Stimulated activated memory B cell treated with anti-CD40 and anti-IgM and Interleukin-4, amounts not matched to agents 10 μg/mL and 1 μg/mL and 100 μg/mL, for 72 hours (primary cell): Measurements from ENCODE around the gene CHRNA7.

Source experiments
- ATAC-seq: fragments of 150-1000 bp; cut with Tn5 transposase; 2 replicates; pipeline ENCODE4 v1.10.0; 2021
- H3K27ac Mint-ChIP-seq: one replicate; pipeline ENCODE4 v1.8.0; 2022; ENCODE audit warnings: mild to moderate bottlenecking, mixed read lengths
- H3K27me3 Mint-ChIP-seq: one replicate; pipeline ENCODE4 v1.8.0; 2022; ENCODE audit warnings: mixed read lengths
- H3K36me3 Mint-ChIP-seq: one replicate; pipeline ENCODE4 v1.8.0; 2022; ENCODE audit warnings: mixed read lengths
- H3K4me1 Mint-ChIP-seq: one replicate; pipeline ENCODE4 v1.8.0; 2022; ENCODE audit warnings: mixed read lengths
- H3K4me3 Mint-ChIP-seq: one replicate; pipeline ENCODE4 v1.8.0; 2022; ENCODE audit warnings: mild to moderate bottlenecking, moderate library complexity, mixed read lengths
- H3K9me3 Mint-ChIP-seq: one replicate; pipeline ENCODE4 v1.8.0; 2022; ENCODE audit warnings: mixed read lengths

CHRNA7 gene

DNA sequence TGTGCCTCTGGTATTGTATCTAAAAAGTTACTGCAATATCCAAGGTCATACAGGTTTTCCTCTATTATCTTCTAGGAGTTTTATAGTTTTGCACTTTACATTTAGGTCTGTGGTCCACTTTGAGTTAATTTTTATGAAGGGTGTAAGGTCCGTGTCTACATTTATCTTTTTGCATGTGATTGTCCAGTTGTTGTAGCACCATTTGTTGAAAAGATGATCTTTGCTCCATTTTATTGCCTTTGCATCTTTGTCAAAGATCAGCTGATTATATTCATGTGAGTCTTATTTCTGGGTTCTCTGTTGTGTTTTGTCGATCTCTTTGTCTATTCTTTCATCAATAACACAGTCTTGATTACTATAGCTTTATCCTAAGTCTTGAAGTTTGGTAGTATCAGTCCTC, 6.7 kb downstream of the CHRNA7 start:
- H3K27ac Mint-ChIP-seq = no peak overlapping the region
- no peak for ATAC-seq
- H3K27me3 Mint-ChIP-seq = peaks cover 20% of the 10 kb centered on the region

DNA sequence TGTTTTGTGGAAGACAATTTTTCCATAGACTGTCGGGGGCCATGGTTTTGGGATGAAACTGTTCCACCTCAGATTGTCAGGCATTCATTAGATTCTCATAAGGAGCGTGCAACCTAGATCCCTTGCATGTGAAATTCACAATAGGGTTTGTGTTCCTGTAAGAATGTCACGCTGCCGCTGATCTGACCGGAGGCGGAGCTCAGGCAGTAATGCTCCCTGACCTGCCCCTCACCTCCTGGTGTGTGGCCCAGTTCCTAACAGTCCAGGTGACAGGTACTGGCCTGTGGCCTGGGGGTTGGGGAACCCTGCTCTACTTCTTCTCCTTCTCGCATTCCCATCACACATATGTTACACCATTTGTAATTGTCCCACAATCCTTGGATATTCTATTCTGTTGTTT, 11.0 kb downstream of the CHRNA7 start:
- no peak overlapping the region for H3K4me3 Mint-ChIP-seq
- peaks cover 14% of the 10 kb centered on the region for H3K27me3 Mint-ChIP-seq

More for the DNA sequence above, 6.7 kb downstream of the CHRNA7 start:
- Mint-ChIP-seq H3K4me3 (no peak overlapping the region), H3K9me3 (peaks cover 6% of the 10 kb centered on the region), H3K36me3 (no peaks in the 10 kb centered on the region), H3K4me1 (no peaks in the 10 kb centered on the region)

DNA sequence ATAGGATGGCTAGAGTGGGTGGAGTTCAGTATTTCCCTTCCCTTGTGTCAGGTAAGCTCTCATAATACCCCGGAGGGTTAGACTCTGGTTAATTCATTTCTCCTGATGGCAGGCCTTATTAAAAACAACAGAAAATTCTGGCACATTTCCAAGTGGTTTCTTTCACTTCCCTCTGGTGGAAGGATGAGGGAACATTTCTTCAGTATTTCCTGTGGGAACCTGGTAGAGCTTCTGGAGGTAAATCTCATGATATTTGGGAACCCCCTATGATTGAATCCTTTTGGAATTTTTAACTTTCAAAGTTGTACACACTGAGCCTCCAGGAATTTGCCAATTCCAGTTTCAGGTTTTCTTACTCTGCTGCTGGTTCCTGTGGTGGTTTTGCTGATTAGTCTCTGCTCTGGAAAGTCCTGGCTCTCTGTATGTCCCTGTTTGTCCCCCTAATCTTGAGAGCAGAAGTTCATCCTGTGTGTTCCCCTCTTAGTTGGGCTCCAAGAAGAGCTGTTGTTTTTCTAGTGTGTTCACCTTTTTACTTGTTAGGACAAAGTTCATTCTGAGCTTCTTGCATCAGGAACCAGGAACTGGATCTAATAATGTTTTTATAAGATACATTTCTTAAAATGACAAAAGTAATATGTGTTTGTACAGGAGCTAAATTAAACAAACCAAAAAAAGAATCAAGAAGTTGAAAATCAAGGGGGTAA, 12.1 kb downstream of the CHRNA7 start:
- no peaks in the 10 kb centered on the region for H3K4me1 Mint-ChIP-seq
- peaks cover 3% of the 10 kb centered on the region for H3K9me3 Mint-ChIP-seq
- no peak overlapping the region for H3K4me3 Mint-ChIP-seq
- H3K27ac Mint-ChIP-seq = no peak overlapping the region
- H3K27me3 Mint-ChIP-seq = peaks cover 14% of the 10 kb centered on the region
- no peaks in the 10 kb centered on the region for H3K36me3 Mint-ChIP-seq
- no peak for ATAC-seq

More for the DNA sequence above, 11.0 kb downstream of the CHRNA7 start:
- H3K27ac Mint-ChIP-seq = no peak overlapping the region
- no peaks in the 10 kb centered on the region for H3K36me3 Mint-ChIP-seq
- peaks cover 6% of the 10 kb centered on the region for H3K9me3 Mint-ChIP-seq
- no peaks in the 10 kb centered on the region for H3K4me1 Mint-ChIP-seq
- ATAC-seq = no peak

DNA sequence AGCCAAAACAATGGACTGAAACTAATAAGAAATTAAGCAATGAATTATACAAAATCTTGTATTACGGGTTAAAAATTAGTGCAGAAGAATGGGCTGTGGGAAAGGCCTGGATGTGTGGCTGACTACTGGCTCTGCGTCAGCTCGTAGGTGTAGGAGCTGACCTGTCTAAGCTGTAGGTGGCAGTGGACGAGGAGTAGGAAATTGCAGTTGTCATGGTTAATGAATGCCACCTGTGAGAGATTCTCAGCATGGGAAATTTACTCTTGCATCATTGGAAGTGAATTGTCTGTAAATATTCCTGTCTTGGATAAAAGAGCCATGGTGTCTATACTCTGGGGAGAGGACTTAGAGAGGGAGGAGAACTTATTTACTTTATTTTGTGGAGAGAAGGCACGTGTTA, 23.4 kb downstream of the CHRNA7 start:
- Mint-ChIP-seq H3K27me3 (peaks cover 11% of the 10 kb centered on the region), H3K36me3 (no peaks in the 10 kb centered on the region), H3K4me3 (no peak overlapping the region), H3K27ac (no peak overlapping the region), H3K4me1 (no peaks in the 10 kb centered on the region), H3K9me3 (no peaks in the 10 kb centered on the region)
- no peak for ATAC-seq

DNA sequence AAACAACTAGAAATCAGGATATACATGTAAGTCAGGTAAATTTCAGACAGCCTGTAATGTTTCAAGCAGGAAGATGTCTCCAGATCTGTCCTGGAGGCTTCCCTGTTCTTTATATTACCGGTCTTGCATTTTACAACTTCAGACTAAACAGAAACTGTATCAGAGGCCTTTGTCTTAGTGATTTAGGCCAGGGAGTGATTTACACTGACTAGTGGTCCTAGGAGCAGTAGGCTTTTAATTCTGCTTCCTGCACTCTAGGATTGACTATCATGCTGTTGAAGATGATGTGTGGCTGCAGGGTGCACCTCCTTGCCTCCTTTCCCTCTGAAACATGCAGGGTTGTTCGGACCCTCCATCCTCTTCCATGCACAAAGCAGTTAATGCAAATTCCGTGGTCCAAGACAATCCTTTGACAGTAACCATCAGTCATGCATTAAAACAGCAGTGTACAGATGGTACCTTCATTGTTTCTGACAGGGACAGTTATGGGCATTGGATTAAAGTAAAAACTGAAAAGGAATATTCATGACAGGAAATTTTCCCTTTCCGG, 27.6 kb downstream of the CHRNA7 start:
- ATAC-seq = no peak
- Mint-ChIP-seq H3K4me1 (no peaks in the 10 kb centered on the region), H3K36me3 (no peaks in the 10 kb centered on the region), H3K27me3 (peaks cover 30% of the 10 kb centered on the region), H3K27ac (no peak overlapping the region), H3K9me3 (no peaks in the 10 kb centered on the region), H3K4me3 (no peak overlapping the region)

DNA sequence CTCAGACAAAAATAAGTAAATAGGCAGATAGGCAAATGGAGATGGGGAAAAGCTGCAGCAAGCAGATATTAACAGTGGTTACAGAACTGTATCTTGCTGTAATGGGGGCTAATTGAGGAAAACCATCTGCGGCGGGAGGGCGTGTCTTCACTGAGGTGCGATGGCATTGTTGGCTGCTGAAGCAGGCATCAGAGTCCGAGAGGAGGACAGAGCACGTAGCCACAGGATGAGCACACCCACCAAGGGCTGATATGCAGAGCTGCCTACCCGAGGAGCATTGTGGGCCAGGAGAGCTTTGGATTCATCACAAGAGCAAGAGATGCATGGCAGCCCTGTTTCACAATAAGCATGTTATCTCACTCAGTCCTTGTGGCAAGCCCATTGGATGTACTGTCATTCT, 30.4 kb downstream of the CHRNA7 start:
- Mint-ChIP-seq H3K27ac (no peak overlapping the region), H3K36me3 (no peaks in the 10 kb centered on the region), H3K27me3 (peaks cover 32% of the 10 kb centered on the region), H3K9me3 (peaks cover 3% of the 10 kb centered on the region), H3K4me1 (no peaks in the 10 kb centered on the region), H3K4me3 (no peak overlapping the region)
- ATAC-seq = no peak

DNA sequence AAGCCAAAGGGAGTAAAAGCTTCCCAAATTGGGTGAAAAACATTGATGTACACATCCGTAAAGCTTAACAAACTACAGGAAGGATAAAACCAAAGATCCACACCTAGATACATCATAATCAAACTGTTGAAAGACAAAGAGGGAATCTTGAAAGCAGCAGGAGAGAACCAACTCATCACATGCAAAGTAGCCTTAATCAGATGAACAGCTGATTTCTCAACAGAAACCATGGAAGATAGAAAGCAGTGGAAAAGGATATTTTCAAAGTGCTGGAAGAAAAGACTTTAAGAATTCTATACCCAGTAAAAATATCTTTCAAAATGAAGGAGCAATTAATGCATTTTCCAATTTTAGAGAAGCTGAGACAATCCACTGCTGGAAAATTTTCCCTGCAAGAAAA, 36.8 kb downstream of the CHRNA7 start:
- no peaks in the 10 kb centered on the region for H3K36me3 Mint-ChIP-seq
- no peak overlapping the region for H3K27ac Mint-ChIP-seq
- H3K4me1 Mint-ChIP-seq = no peaks in the 10 kb centered on the region
- ATAC-seq = no peak
- H3K27me3 Mint-ChIP-seq = peaks cover 10% of the 10 kb centered on the region
- no peak overlapping the region for H3K4me3 Mint-ChIP-seq
- H3K9me3 Mint-ChIP-seq = peaks cover 30% of the 10 kb centered on the region

DNA sequence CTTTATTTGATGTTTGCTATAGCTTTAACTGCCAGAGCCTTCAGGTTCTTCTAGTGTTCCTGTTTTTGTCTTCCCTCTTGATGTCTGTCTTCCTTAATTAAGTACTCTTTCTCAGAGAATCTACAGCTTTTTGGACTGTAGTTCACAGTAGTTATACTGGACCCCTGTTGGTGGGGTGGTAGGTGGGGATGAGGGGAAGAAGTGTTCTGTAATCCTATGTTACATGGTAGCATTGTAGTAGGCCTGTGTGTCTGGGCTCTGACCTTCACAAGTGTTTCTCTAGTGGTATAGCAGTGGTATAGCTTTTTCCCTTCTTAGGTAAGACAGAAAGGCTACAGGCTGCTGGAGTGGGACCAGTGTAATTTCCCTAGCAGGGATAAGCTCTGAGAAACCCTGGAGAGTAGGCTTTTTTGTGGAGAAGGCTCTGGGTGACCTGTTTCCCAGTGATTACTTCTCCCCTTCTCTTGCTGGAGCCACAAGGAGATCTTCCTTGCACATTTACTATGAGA, 59.6 kb downstream of the CHRNA7 start:
- H3K36me3 Mint-ChIP-seq = no peaks in the 10 kb centered on the region
- H3K9me3 Mint-ChIP-seq = peaks cover 2% of the 10 kb centered on the region
- H3K27ac Mint-ChIP-seq = no peak overlapping the region
- no peak overlapping the region for H3K4me3 Mint-ChIP-seq
- ATAC-seq = no peak
- no peaks in the 10 kb centered on the region for H3K27me3 Mint-ChIP-seq
- no peaks in the 10 kb centered on the region for H3K4me1 Mint-ChIP-seq

DNA sequence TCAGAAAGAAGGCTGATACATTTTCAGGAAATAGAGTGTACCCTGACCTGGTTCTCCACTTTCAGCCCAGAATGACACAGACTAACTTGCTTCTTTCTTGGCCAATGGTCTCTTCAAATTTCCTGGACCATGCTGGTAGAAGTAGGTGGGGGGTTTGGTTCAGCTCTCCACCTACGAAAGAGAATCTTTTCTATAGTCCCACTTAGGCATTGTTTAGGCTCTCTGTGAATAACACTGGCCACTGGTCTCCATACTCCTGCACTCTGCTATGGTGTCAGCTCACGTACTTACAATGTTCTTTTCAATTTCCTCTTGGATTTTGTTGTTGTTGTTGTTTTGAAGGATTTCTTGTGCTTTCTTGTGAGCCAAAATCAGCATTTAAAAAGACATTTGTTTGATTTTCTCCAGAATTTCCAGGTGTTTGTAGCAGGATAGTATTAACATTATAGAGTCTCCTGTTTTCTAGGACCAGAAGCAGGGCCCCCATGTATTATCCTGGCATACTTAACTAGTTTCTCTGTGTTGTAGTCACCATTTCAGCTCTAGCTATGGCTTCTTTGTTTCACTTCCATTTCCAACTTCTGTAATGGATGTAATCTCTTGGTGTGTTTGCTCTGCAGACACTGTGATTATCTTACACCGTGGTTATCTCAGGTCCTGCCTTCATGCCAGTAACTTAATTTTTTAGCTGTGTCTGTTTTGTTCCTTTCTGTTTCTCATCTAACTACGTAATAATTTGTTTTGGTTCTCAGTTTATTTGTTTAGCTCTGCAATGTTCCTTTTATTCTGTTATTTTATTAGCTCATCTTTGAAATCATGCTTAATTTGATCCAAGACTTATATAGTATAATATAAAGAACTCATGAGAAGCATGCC, 61.4 kb downstream of the CHRNA7 start:
- no peaks in the 10 kb centered on the region for H3K4me1 Mint-ChIP-seq
- no peak overlapping the region for H3K27ac Mint-ChIP-seq
- no peaks in the 10 kb centered on the region for H3K36me3 Mint-ChIP-seq
- H3K9me3 Mint-ChIP-seq = peaks cover 2% of the 10 kb centered on the region
- H3K4me3 Mint-ChIP-seq = no peak overlapping the region
- no peaks in the 10 kb centered on the region for H3K27me3 Mint-ChIP-seq
- no peak for ATAC-seq

DNA sequence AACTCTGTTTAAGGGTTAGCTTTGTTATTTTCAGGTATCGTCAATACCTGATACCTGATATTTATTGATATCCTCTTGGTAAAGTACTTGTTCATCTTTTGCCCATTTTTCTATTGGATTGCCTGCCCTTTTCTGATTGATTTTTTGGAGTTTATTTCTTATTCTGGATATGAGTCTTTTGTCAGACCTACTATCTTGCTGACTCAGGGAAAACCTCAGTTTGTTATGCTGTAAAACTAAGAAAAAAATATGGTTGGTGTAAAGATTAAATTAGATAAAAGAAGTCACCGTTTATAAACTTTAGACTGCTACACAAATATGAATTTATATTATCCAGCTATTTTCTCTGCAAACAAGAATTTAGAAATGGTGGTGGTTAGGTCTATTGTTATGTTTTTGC, 65.9 kb downstream of the CHRNA7 start:
- Mint-ChIP-seq H3K4me1 (no peaks in the 10 kb centered on the region), H3K27me3 (peaks cover 22% of the 10 kb centered on the region), H3K36me3 (no peaks in the 10 kb centered on the region), H3K4me3 (no peak overlapping the region), H3K9me3 (no peaks in the 10 kb centered on the region), H3K27ac (no peak overlapping the region)
- ATAC-seq = no peak

DNA sequence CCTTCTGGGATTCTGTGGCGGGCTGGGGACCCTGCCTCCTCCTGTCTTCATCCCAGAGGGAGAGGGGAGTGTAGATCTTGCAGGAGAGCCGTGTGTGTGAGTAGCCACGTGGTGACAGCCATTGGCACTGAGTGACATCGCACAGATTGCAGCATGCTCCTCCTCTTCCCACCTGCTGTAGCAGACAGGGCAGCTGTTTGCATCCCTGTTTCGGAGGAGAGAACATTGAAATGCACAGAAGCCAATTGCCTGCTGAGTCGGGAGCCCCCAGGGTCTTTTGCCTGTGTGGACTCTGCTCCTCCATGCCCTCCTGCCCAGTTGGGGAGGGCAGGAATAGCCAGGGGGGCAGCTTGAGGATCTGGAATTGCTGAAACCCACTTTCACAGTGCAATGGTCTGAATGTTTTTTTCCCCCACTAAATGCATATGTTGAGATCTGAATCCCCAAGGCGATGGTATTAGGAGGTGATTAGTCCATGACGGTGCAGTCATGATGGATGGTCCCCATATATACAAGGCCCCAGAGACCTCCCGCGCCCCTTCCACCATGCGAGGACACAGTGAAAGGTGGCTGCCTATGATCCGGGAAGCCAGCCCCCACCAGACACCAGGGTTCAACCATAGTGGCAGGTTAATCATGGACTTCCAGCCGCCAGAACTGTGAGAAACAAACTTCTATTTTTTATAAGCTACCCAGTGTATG, 66.8 kb downstream of the CHRNA7 start:
- Mint-ChIP-seq H3K27ac (no peak overlapping the region), H3K36me3 (no peaks in the 10 kb centered on the region), H3K9me3 (no peaks in the 10 kb centered on the region), H3K4me1 (no peaks in the 10 kb centered on the region), H3K4me3 (no peak overlapping the region), H3K27me3 (peaks cover 22% of the 10 kb centered on the region)
- ATAC-seq = no peak

DNA sequence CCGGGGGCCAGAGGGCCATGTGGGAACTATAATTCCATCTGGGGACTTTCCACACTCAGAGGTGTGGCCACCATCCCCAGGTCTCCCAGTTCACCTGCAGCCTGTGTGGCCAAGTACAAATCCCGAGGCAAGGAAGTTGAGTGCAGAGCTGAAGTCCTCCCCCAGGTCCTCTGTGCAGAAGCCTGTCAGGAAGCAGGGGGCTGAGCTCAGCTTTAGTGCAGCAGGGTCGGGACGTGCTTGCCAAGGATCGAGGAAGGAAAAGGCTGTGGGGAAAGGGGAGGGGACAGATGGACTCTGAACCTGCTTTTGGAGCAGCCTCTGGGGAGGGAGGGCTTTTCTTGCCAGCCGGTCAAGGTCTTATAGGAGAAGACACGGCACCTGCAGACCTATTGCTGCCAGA, 67.7 kb downstream of the CHRNA7 start:
- no peak overlapping the region for H3K27ac Mint-ChIP-seq
- H3K9me3 Mint-ChIP-seq = peaks cover 2% of the 10 kb centered on the region
- no peaks in the 10 kb centered on the region for H3K4me1 Mint-ChIP-seq
- no peak for ATAC-seq
- H3K36me3 Mint-ChIP-seq = no peaks in the 10 kb centered on the region
- H3K4me3 Mint-ChIP-seq = no peak overlapping the region
- H3K27me3 Mint-ChIP-seq = peaks cover 22% of the 10 kb centered on the region

DNA sequence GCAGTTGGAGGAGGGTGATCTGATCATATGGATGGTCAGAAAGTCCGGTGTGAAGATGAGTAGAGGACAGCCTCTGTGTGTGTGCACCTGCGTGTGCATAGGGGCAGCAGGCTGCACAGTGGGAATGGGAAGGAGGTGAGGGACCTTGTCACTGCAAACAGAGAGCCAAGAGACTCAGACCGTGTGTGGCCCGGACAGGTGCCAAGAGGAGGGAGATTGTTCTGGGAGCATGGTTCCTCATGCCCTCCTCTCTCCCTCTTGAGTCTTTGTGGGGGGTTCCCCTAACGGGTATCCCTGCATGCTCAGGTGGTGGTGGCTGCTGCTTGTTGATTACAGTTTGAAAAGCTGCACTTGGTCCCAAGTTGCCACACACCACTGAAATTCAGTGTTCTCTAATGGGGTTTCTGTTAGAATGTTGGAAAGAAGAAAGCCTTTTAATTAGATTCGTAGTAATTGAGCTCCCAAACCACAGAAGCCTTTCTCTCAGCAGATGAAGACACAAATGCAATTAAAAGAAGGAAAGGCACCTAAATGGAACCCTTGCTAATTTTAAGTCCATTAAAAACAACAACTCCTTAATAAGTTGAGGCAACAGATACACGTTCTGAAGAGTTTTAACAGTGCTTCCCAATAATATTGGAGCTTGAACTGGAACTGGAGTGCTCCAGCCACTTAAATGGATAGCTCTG, 68.9 kb downstream of the CHRNA7 start:
- H3K4me1 Mint-ChIP-seq = no peaks in the 10 kb centered on the region
- peaks cover 2% of the 10 kb centered on the region for H3K9me3 Mint-ChIP-seq
- no peak overlapping the region for H3K4me3 Mint-ChIP-seq
- H3K27ac Mint-ChIP-seq = no peak overlapping the region
- no peaks in the 10 kb centered on the region for H3K36me3 Mint-ChIP-seq
- no peak for ATAC-seq
- peaks cover 30% of the 10 kb centered on the region for H3K27me3 Mint-ChIP-seq

DNA sequence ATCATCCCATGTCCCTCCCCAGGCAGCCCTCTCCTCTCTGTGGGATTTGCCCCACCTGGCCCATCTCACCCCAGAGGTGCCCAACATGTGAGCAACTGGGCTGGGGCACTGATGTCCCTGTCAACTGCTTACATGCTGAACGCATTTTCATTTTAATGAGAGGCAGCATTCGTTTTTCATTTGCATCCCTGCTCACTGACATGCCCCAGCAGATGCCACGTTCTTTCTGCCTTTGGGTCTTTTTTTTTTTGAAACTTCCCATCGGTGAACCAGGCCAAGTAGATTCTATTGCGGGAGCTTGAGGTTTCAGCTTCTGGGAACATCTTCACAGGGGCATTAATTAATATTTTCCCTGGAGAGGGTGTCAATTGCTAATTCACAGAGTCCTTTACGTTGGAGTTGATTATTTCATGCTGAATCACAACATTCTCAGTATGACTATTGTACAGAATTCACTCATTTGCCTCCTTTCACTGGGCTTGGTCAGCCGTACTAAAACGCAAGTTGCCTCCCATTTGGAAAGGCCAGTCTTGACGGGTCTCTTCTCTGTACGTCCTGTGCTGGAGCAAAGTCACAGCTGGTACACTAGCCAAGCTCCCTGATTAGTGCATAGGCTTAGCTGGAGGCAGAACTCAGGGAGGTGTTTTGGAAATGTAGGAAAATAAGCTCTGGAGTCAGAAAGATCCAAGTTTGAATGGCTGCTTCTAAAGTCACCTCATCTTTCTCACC, 69.8 kb downstream of the CHRNA7 start:
- no peaks in the 10 kb centered on the region for H3K4me1 Mint-ChIP-seq
- peaks cover 39% of the 10 kb centered on the region for H3K27me3 Mint-ChIP-seq
- H3K9me3 Mint-ChIP-seq = peaks cover 2% of the 10 kb centered on the region
- no peak for ATAC-seq
- no peak overlapping the region for H3K4me3 Mint-ChIP-seq
- no peak overlapping the region for H3K27ac Mint-ChIP-seq
- H3K36me3 Mint-ChIP-seq = no peaks in the 10 kb centered on the region
